SKM-1 (cell line): Measurements from ENCODE around the gene DEK.
"Not testable (repeated sequence)": the region's sequence is repeated elsewhere in the genome, so short reads cannot be mapped to it uniquely, and the experiment has no call there.

ENCODE experiments used
- DNase-seq: peaks from one replicate; lab custom pipeline; 2025; ENCODE audit not compliant: unreplicated experiment; lab: John Stamatoyannopoulos, UW

Gene DEK

DNA sequence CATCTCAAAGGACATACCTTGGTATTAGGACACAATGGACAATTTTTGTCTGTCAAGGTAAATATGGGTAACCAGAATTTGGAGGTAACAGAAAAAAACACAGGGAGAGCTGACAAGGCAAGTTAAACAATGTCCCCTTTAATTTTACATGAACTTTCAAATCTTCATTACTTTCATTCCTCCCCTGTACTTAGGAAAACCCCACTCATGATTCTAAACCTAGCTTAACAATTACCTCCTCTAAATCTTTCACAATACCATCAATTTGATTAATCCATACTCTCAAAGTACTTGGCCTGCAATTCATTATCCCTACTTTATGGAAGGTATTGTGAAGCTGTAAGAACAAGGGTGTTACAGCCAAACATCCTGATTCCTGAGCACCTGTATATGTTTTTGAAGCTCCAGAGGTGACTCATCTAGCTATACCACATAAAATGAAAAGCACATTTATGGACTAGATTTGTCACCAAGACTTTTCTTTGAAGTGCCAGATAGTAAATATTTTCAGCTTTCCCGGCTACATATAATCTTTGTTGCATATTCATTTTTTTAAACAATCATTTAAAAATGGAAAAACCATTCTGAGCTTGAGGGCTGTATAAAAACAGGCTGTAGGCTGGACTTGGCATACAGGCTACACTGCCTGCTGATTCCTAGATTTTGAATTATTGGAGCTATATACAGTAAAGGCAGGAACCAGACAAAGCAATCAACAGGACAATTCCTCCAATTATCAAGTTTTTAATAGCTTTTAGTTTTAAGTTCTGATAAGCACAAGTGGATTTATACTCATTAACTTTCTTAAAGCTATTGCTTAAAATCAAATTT lies 22.9 kb downstream of the DEK start:
- no peak for DNase-seq

GRCh38 chr6:18240230-18240629 lies 24.1 kb downstream of the DEK start:
- no peak for DNase-seq

DNA sequence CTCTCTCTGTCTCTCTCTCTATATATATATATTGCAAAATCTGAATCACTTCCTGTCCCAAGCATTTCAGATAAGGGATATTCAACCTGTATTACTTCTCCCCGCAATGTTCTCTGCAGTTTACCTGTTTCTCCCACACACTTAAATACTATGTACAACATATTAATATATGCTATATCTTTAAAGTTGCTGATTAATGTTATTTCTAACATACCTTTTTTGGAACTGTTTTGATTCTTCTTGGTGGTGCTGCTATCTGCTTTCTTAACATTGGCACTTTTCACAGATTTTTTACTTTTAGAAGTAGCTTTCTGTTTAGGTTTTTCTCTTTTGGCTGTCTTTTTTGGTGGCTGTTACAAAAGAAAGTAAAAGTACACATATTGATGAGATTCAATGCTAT lies 27.2 kb downstream of the DEK start:
- no peak for DNase-seq

GRCh38 chr6:18235524-18235923 lies 28.8 kb downstream of the DEK start:
- no peak for DNase-seq

DNA sequence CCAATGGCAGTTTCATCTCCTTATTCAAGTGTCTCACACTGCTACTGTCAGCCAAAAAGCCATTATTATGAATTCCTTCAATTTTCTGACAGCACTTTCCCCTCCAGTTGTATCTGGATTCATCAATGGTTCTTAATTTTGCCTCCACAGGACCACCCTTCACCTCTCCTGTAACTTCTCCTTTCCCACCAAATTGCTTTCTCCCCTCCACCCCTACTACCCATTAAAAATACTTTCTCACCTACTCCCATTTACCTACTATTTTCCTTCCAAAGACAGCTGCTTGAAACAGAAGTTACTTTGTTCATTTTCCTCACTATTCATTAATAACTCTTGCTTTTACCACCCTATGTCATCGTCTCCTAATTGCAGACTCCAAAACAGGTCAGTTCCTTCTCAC lies 29.8 kb downstream of the DEK start:
- DNase-seq, result no peak

GRCh38 chr6:18233770-18234169 lies 30.6 kb downstream of the DEK start:
- DNase-seq, result not testable (repeated sequence)

DNA sequence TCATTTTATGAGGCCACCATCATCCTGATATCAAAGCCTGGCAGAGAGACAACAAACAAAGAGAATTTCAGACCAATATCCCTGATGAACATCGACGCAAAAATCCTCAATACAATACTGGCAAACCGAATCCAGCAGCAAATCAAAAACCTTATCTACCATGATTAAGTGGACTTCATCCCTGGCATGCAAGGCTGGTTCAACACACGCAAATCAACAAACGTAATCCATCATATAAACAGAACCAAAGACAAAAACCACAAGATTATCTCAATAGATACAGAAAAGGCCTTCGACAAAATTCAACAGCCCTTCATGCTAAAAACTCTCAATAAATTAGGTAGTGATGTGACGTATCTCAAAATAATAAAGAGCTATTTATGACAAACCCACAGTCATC lies 32.5 kb downstream of the DEK start:
- not testable (repeated sequence) for DNase-seq

DNA sequence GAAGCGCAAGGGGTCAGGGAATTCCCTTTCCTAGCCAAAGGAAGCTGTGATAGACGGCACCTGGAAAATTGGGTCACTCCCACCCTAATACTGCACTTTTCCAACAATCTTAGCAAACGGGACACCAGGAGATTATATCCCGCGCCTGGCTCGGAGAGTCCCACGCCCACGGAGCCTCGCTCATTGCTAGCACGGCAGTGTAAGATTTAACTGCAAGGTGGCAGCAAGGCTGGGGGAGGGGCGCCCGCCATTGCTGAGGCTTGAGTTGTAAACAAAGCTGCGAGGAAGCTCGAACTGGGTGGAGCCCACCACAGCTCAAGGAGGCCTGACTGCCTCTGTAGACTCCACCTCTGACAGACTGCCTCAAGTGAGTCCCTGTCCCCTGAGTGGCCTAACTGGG lies 35.7 kb downstream of the DEK start:
- not testable (repeated sequence) for DNase-seq

- DNase-seq, result not testable (repeated sequence)
Observed at GRCh38 chr6:18227166-18227565, 37.2 kb downstream of the DEK start.

- DNase-seq, result not testable (repeated sequence)
Observed at GRCh38 chr6:18226451-18227105, 37.8 kb downstream of the DEK start.

DNA sequence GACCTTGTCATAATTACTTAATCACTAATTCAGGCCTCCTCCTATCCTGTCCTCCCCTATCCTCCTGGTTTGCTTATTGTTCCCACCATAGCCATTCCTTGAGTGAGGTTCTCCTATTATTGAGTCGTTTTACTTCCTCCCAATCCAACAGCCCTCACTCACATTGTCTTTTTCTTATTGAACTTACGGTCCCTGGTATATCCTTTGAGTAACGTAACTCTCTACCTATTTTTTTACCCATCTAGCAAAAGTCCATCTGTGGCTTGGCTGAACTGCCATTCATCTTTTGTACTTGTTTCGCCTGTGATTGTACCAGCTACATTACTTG lies 43.1 kb downstream of the DEK start:
- no peak for DNase-seq

DNA sequence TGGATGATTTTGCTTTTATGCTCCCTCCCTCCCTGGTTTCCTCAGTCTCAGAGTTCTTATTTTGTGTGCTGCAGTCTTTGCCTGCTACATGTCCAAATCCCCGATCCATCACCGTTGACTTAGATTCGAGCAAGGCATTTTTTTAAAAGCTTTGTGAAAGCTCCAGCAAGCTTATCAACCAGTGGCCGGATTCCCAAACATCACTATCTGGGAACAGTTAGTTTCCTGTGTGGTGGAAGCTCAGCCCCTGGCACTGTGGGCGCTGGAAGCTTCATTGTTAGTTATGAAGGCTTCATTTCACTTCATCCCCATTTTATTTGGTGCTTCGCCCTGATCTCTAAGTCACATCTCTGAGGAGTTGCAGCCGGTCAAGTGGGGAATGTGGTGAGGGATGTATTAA lies 44.7 kb downstream of the DEK start:
- DNase-seq, result no peak

GRCh38 chr6:18218233-18218632 lies 46.1 kb downstream of the DEK start:
- DNase-seq, result no peak

DNA sequence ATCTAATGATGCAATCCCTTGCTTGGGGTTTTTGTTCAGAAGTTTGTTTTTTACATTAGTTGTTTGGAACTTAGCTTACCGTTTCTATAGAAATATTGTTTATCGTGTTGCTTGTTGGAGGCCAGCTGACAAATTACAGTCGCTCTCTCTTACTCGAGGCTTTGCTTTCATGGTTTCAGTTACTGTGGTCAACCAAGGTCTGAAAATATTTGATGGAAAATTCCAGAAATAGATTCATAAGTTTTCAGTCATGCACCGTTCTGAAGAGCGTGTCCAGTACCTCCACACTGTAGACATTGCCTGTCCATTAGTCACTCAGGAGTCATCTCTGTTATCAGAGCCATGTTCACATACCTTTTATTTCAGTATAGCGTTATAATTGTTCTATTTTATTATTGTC lies 47.9 kb downstream of the DEK start:
- DNase-seq, result no peak

DNA sequence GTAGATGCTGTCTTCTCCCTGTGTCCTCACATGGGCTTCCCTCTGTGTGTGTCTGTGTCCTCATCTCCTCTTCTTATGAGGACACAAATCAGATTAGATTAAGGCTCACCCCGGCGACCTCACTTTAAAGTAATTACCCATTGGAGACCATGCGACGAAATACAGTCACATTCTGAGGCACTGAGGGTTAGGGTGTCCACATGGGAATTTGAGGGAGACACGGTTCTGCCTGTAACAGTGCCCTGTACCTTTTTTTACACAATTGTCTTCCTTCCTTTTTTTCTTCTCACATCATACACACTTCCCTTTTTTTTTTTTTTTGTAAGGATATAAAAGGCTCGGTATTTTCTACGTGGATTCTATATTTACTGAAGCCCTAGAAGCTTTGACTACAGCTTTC lies 48.9 kb downstream of the DEK start:
- peak; percentile 49 for DNase-seq

GRCh38 chr6:18214003-18214402 lies 50.3 kb downstream of the DEK start:
- no peak for DNase-seq

DNA sequence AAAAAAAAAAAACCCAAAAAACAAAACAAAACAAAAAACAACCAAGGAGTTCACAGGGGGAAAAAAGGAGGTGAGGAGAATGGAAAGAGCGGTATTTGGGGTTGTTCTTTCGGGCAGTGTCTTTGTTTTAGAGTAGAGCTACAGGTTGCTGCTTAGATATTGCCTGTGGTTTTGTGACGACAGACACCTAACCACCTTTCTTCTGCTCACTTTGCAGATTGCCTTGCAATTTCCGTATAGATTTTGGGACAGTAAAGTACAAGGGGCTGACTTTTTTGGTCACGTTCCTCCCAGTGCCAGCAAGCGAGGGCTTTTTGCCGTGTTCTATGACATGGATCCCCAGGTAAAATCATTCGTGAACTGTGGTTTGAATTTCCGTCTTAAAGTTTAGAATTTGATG lies 50.9 kb downstream of the DEK start:
- no peak for DNase-seq

DNA sequence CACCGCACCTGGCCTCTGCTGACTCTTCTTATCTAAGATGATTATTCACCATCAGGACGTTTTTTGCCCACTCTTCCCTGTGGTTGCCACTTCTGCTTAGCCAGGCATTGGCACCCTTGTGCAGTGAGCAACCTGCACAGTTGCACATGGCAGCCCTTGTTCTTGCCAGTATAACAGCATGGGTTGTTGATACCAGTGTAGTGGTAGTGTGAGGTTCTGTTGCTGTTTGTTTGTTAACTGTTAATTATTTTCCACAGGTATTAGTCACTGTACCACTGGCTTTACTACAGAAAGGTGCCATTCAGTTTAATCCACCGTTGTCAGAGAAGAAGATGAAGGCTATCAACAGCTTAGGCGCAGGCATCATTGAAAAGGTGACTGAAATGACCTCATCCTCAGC lies 52.1 kb downstream of the DEK start:
- no peak for DNase-seq

DNA sequence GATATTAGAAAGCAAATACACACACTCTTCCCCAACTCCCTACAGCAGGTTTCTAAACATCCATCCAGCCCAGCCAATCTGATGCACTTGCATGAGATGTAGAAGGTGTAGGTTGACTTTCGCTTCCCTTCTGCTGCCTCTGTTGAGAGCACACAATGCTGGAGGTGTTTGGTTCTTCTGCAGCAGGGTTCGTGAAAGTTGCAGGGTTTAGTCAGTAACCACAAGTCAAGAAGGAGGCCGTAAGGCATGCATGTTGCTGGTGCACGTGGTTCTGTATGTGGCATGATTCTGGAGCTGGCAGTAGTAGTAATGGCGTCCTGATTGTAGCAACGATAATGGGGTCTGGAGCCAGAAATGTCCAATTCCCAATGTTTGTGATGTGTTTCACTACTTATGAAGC lies 53.0 kb downstream of the DEK start:
- DNase-seq, result no peak

DNA sequence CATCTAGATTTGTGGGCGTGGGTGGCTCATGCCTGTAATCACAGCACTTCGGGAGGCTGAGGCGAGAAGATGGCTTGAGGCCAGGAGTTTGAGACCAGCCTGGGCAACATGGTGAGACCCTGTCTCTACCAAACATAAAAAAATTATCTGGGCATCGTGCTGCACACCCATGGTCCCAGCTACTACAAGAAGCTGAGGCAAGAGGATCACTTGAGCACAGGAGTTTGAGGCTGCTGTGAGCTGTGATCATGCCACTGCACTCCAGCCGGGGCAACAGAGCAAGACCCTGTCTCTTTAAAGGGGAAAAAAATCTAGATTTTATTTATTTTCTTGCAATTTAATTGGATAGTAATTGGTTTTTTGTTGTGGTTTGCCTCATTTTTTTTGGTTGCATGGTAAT lies 53.6 kb downstream of the DEK start:
- DNase-seq, result no peak

DNA sequence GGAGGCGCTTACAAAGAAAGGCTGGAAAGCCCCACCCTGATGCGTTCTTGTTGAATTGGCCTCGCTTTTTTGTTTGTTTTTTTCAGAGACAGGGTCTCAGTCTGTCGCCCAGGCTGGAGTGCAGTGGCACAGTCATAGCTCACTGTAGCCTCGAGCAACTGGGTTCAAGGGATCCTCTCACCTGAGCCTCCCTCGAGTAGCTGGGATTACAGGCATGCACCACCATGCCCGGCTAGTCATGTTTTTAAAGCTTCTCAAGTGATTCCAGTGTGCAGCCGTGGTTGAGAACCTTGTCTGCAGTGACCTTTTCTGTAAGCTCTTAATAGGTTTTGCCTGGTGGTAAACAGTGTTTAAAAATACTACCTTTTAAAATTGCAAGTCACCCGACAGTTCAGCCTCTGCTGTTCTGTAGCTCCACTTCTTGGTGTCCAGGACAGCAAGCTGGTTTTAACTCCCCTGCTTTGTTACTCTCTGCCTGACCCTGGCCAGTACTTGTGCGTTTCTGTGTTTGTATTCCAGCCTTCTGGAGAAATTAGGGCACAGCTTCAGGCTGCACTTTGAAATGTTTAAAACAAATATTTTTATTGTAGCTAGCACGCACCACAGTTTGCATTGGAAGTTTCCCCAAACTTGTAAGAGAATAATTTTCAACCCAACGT lies 54.7 kb downstream of the DEK start:
- no peak for DNase-seq

- not testable (repeated sequence) for DNase-seq
Observed at GRCh38 chr6:18208778-18209177, 55.6 kb downstream of the DEK start.
